Measurements from ENCODE around the gene EDRF1. TPM values are rescaled to one million over a fixed set of nuclear protein-coding genes. Genes with fewer than 3 reads are reported as not detected.
A peak's percentile ranks its signal among the peaks of the same experiment; 100 is the strongest.

The EDRF1 gene
- total RNA-seq, 3 donors from 2014 or later (not counting 1 experiment from before 2014, with no cell fraction given), result 40.6 to 66.2 (median 57.5) TPM

- 100% methylated on average over 1 of the region's 1 CpG for WGBS (ENCODE audit: insufficient coverage)
- Histone ChIP-seq H3K36me3 (ENCODE audit: control insufficient read depth, insufficient read depth, low read length) (peaks cover 98% of the 10 kb centered on the region), H3K4me1 (ENCODE audit: control insufficient read depth, insufficient read depth, low read length) (no peaks in the 10 kb centered on the region), H3K27me3 (ENCODE audit: control insufficient read depth, insufficient read depth, low read length) (no peaks in the 10 kb centered on the region), H3K27ac (ENCODE audit: low read length) (no peak overlapping the region), H3K9me3 (ENCODE audit: control insufficient read depth, insufficient read depth, low read length) (no peaks in the 10 kb centered on the region), H3K4me3 (ENCODE audit: low read length) (no peak overlapping the region)
- ATAC-seq (no peak), DNase-seq (no peak)
- H3K36me3 Mint-ChIP-seq, result peaks cover 36% of the 10 kb centered on the region
- peaks cover 6 to 10% of the 10 kb centered on the region in 2 donors for H3K4me1 Mint-ChIP-seq
- no peak for TF ChIP-seq CTCF (IDR thresholded peaks at IDR 0.05)
- H3K9me3 Mint-ChIP-seq, result no peaks in the 10 kb centered on the region
- H3K27me3 Mint-ChIP-seq (ENCODE audit: low read depth in 2 of 2), result no peaks in the 10 kb centered on the region
- H3K27ac Mint-ChIP-seq, result peak overlapping the region in 1 of 2 donors; percentile 15
- intact Hi-C loops (cut with micrococcal nuclease), result no loop called here
- H3K4me3 Mint-ChIP-seq, result no peak overlapping the region
These were observed 14.6 kb downstream of the EDRF1 start for GRCh38 chr10:125734148-125734547.

GRCh38 chr10:125734823-125735222 lies 15.3 kb downstream of the EDRF1 start:
- H3K4me3 Mint-ChIP-seq, result no peak overlapping the region
- Histone ChIP-seq H3K4me1 (ENCODE audit: control insufficient read depth, insufficient read depth, low read length) (no peaks in the 10 kb centered on the region), H3K27me3 (ENCODE audit: control insufficient read depth, insufficient read depth, low read length) (no peaks in the 10 kb centered on the region), H3K36me3 (ENCODE audit: control insufficient read depth, insufficient read depth, low read length) (peaks cover 98% of the 10 kb centered on the region), H3K27ac (ENCODE audit: low read length) (no peak overlapping the region), H3K9me3 (ENCODE audit: control insufficient read depth, insufficient read depth, low read length) (no peaks in the 10 kb centered on the region), H3K4me3 (ENCODE audit: low read length) (no peak overlapping the region)
- peaks cover 43% of the 10 kb centered on the region for H3K36me3 Mint-ChIP-seq
- H3K4me1 Mint-ChIP-seq, result peaks cover 6 to 10% of the 10 kb centered on the region in 2 donors
- intact Hi-C loops (cut with micrococcal nuclease), result no loop called here
- no peaks in the 10 kb centered on the region for H3K27me3 Mint-ChIP-seq (ENCODE audit: low read depth in 2 of 2)
- peak overlapping the region in 1 of 2 donors; percentile 15 for H3K27ac Mint-ChIP-seq
- WGBS (ENCODE audit: insufficient coverage), result 93% methylated on average over 1 of the region's 1 CpG
- no peak for TF ChIP-seq CTCF (IDR thresholded peaks at IDR 0.05)
- H3K9me3 Mint-ChIP-seq, result no peaks in the 10 kb centered on the region
- DNase-seq, result no peak
- ATAC-seq, result no peak

- WGBS (ENCODE audit: insufficient coverage), result 100% methylated on average over 4 of the region's 5 CpGs
- Histone ChIP-seq H3K9me3 (ENCODE audit: control insufficient read depth, insufficient read depth, low read length) (no peaks in the 10 kb centered on the region), H3K4me1 (ENCODE audit: control insufficient read depth, insufficient read depth, low read length) (no peaks in the 10 kb centered on the region), H3K27ac (ENCODE audit: low read length) (no peak overlapping the region), H3K36me3 (ENCODE audit: control insufficient read depth, insufficient read depth, low read length) (peaks cover 94% of the 10 kb centered on the region), H3K27me3 (ENCODE audit: control insufficient read depth, insufficient read depth, low read length) (no peaks in the 10 kb centered on the region), H3K4me3 (ENCODE audit: low read length) (no peak overlapping the region)
- H3K36me3 Mint-ChIP-seq, result peaks cover 39% of the 10 kb centered on the region
- no peaks in the 10 kb centered on the region for H3K27me3 Mint-ChIP-seq (ENCODE audit: low read depth in 2 of 2)
- ATAC-seq, result no peak
- peaks cover 0 to 6% of the 10 kb centered on the region in 2 donors for H3K4me1 Mint-ChIP-seq
- TF ChIP-seq CTCF (IDR thresholded peaks at IDR 0.05), result no peak
- no peaks in the 10 kb centered on the region for H3K9me3 Mint-ChIP-seq
- H3K4me3 Mint-ChIP-seq, result no peak overlapping the region
- intact Hi-C loops (cut with micrococcal nuclease), result no loop called here
- DNase-seq, result no peak
- H3K27ac Mint-ChIP-seq, result no peak overlapping the region
These were observed 18.7 kb downstream of the EDRF1 start for GRCh38 chr10:125738206-125738605.

DNA sequence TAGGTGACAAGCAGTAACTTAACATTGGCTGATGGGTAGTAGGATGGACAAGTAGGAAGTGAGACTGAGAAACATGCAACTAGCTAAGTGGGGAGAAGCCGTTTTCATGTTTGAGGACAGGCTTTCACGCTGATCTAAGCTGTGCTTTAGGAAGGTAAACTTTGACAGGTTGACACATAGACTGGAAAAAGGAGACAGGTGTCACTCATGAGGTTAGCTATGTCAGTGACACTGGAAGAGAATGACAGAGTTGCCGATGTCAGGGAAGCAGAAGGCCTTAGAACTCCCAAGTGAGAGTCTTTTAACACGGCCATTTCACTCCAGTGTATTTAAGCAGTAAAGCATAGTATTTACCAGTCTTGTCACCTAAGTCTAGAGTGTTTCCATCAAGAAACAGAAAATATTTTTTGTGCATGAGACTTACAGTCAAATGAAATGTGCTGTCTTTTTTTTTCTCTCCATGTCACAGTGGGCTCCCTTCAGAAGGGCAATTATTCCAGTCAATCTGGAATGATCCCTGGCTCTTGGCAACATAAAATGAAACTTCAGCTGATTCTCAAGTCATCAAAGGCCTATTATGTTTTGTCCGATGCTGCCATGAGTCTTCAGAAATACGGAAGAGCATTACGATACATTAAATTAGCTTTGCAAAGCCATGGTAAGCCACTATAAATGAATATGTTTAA lies 20.6 kb downstream of the EDRF1 start:
- no peak overlapping the region for H3K27ac Mint-ChIP-seq
- no peak for ATAC-seq

More for the DNA sequence above, 20.6 kb downstream of the EDRF1 start:
- 93% methylated on average over 7 of the region's 7 CpGs for WGBS (ENCODE audit: insufficient coverage)
- Mint-ChIP-seq H3K9me3 (no peaks in the 10 kb centered on the region), H3K4me1 (peaks cover 5 to 6% of the 10 kb centered on the region in 2 donors), H3K4me3 (no peak overlapping the region), H3K27me3 (ENCODE audit: low read depth in 2 of 2) (no peaks in the 10 kb centered on the region), H3K36me3 (peaks cover 49% of the 10 kb centered on the region)
- Histone ChIP-seq H3K4me1 (ENCODE audit: control insufficient read depth, insufficient read depth, low read length) (no peaks in the 10 kb centered on the region), H3K27me3 (ENCODE audit: control insufficient read depth, insufficient read depth, low read length) (no peaks in the 10 kb centered on the region), H3K4me3 (ENCODE audit: low read length) (no peak overlapping the region), H3K27ac (ENCODE audit: low read length) (no peak overlapping the region), H3K36me3 (ENCODE audit: control insufficient read depth, insufficient read depth, low read length) (peaks cover 92% of the 10 kb centered on the region), H3K9me3 (ENCODE audit: control insufficient read depth, insufficient read depth, low read length) (no peaks in the 10 kb centered on the region)
- intact Hi-C loops (cut with micrococcal nuclease), result no loop called here
- no peak for TF ChIP-seq CTCF (IDR thresholded peaks at IDR 0.05)
- DNase-seq, result no peak

All from natural killer cell (primary cell).